IMR-90 (cell line): Measurements from ENCODE around the gene ANKRD2. TPM values are rescaled to one million over a fixed set of nuclear protein-coding genes. Genes with fewer than 3 reads are reported as not detected.

Experiments used
- ATAC-seq: fragments of 200-7000 bp; cut with Tn5 transposase; 2 replicates; pipeline ENCODE4 v1.9.1; 2020; ENCODE audit warnings: low read depth, mild to moderate bottlenecking, moderate library complexity
- BruUV-seq: library from RNA; stranded (reverse); fragments of 400-500 nt; replicated peaks from 2 replicates; lab custom pipeline; 2021; lab: Mats Ljungman, UMichigan
- CTCF ChIA-PET: fragments of 300-600 bp; formaldehyde crosslinking; extraction: SDS; loops from one replicate; lab custom pipeline; 2021; ENCODE audit warnings: antibody characterized with exemption; lab: Yijun Ruan, JAX
- POLR2A ChIA-PET: fragments of 300-600 bp; sonication (Branson Sonifier 250); formaldehyde crosslinking; loops from one replicate; lab custom pipeline; 2022; ENCODE audit warnings: antibody characterized with exemption; ENCODE audit not compliant: unreplicated experiment; lab: Charles Lee
- DNase-seq: peaks from one replicate; pipeline ENCODE4 v3.0.0; 2013
- H2AFZ ChIP-seq: replicated peaks from 2 replicates; pipeline ENCODE3; 2013; ENCODE audit warnings: low read length, mild to moderate bottlenecking; ENCODE audit not compliant: poor library complexity
- H2AK5ac ChIP-seq: 2 replicates; pipeline ENCODE4 v1.6.1; 2013; ENCODE audit warnings: low read depth, low read length, inconsistent platforms
- H2AK9ac ChIP-seq: replicated peaks from 2 replicates; pipeline ENCODE3; 2013; ENCODE audit warnings: mild to moderate bottlenecking, low read depth, low read length, moderate library complexity; ENCODE audit not compliant: poor library complexity
- H2BK120ac ChIP-seq: 2 replicates; pipeline ENCODE4 v1.6.1; 2013; ENCODE audit warnings: low read depth, low read length, inconsistent platforms
- H2BK15ac ChIP-seq: 3 replicates; pipeline ENCODE4 v1.6.1; 2013; ENCODE audit warnings: low read depth, low read length, inconsistent platforms
- H2BK20ac ChIP-seq: 2 replicates; pipeline ENCODE4 v1.6.1; 2013; ENCODE audit warnings: low read depth, mild to moderate bottlenecking, inconsistent platforms, low read length, moderate library complexity
- H2BK5ac ChIP-seq: 2 replicates; pipeline ENCODE4 v1.6.1; 2013; ENCODE audit warnings: mild to moderate bottlenecking, low read depth, low read length, inconsistent platforms; ENCODE audit not compliant: poor library complexity, severe bottlenecking
- H3K14ac ChIP-seq: replicated peaks from 2 replicates; pipeline ENCODE4 v1.6.1; 2013; ENCODE audit warnings: low read depth, low read length, inconsistent platforms
- H3K18ac ChIP-seq: 2 replicates; pipeline ENCODE4 v1.6.1; 2013; ENCODE audit warnings: low read depth, low read length, control low read depth
- H3K23ac ChIP-seq: 2 replicates; pipeline ENCODE4 v1.6.1; 2013; ENCODE audit warnings: low read depth, low read length, inconsistent platforms
- H3K27ac ChIP-seq: 2 replicates; pipeline ENCODE4 v1.5.1; 2013; ENCODE audit warnings: mild to moderate bottlenecking, control low read depth, low read length; ENCODE audit not compliant: insufficient read depth
- H3K27me3 ChIP-seq: 2 replicates; pipeline ENCODE4 v1.6.1; 2013; ENCODE audit warnings: low read length; ENCODE audit not compliant: control insufficient read depth, insufficient read depth
- H3K36me3 ChIP-seq: 2 replicates; pipeline ENCODE4 v1.6.1; 2013; ENCODE audit warnings: low read length, mixed read lengths; ENCODE audit not compliant: control insufficient read depth, insufficient read depth
- H3K4ac ChIP-seq: 2 replicates; pipeline ENCODE4 v1.6.1; 2013; ENCODE audit warnings: low read depth, low read length, inconsistent platforms
- H3K4me1 ChIP-seq: 2 replicates; pipeline ENCODE4 v1.6.1; 2013; ENCODE audit warnings: low read length, mixed read lengths; ENCODE audit not compliant: control insufficient read depth, insufficient read depth
- H3K4me2 ChIP-seq: 2 replicates; pipeline ENCODE4 v1.6.1; 2013; ENCODE audit warnings: low read depth, mild to moderate bottlenecking, control low read depth, low read length, moderate library complexity
- H3K4me3 ChIP-seq: 2 replicates; pipeline ENCODE4 v1.5.1; 2013; ENCODE audit warnings: low read depth, mild to moderate bottlenecking, control low read depth, low read length, moderate library complexity; ENCODE audit not compliant: insufficient read depth
- H3K56ac ChIP-seq: 2 replicates; pipeline ENCODE4 v1.6.1; 2013; ENCODE audit warnings: low read length, inconsistent platforms; ENCODE audit not compliant: insufficient read depth; ENCODE audit errors: extremely low read depth
- H3K79me1 ChIP-seq, 2 experiments: 2 replicates each; pipeline ENCODE4 v1.6.1; 2013; ENCODE audit warnings: low read length in 2 of 2, inconsistent platforms in 1 of 2, low read depth in 1 of 2
- H3K9ac ChIP-seq: 2 replicates; pipeline ENCODE4 v1.6.1; 2013; ENCODE audit warnings: low read depth, low read length, control low read depth
- H3K9me1 ChIP-seq: 2 replicates; pipeline ENCODE4 v1.6.1; 2013; ENCODE audit warnings: low read length, inconsistent platforms; ENCODE audit not compliant: insufficient read depth
- H3K9me3 ChIP-seq: 2 replicates; pipeline ENCODE4 v1.6.1; 2013; ENCODE audit warnings: low read length; ENCODE audit not compliant: control insufficient read depth, insufficient read depth
- H4K20me1 ChIP-seq: 2 replicates; pipeline ENCODE4 v1.6.1; 2013; ENCODE audit warnings: low read length, inconsistent platforms; ENCODE audit not compliant: insufficient read depth
- H4K5ac ChIP-seq: 2 replicates; pipeline ENCODE4 v1.6.1; 2013; ENCODE audit warnings: mild to moderate bottlenecking, low read depth, low read length, control low read depth
- H4K8ac ChIP-seq, 2 experiments: 2 replicates each; pipeline ENCODE4 v1.6.1; 2013; ENCODE audit warnings: low read depth in 2 of 2, low read length in 2 of 2, control low read depth in 1 of 2, inconsistent platforms in 1 of 2
- H4K91ac ChIP-seq: 2 replicates; pipeline ENCODE4 v1.6.1; 2013; ENCODE audit warnings: low read depth, low read length, inconsistent platforms; ENCODE audit not compliant: insufficient read depth
- BHLHE40 ChIP-seq: fragments of 150-350 bp; IDR thresholded peaks from 2 replicates; pipeline ENCODE4 v1.6.1; 2016; ENCODE audit warnings: mild to moderate bottlenecking, low read depth, low read length
- CEBPB ChIP-seq: IDR thresholded peaks from 2 replicates; pipeline ENCODE4 v1.6.1; 2012; ENCODE audit warnings: low read depth, low read length, improper control_type of control experiment
- CHD1 ChIP-seq: IDR thresholded peaks from 2 replicates; pipeline ENCODE4 v1.6.1; 2012; ENCODE audit warnings: low read depth, low read length, improper control_type of control experiment
- ELK1 ChIP-seq: fragments of 150-350 bp; IDR thresholded peaks from 2 replicates; pipeline ENCODE4 v1.6.1; 2016; ENCODE audit warnings: low read depth, mild to moderate bottlenecking, low read length, moderate library complexity, borderline replicate concordance
- FOS ChIP-seq: fragments of 150-350 bp; IDR thresholded peaks from 2 replicates; pipeline ENCODE4 v1.6.1; 2016; ENCODE audit warnings: low read depth, low read length
- MAFK ChIP-seq: IDR thresholded peaks from 2 replicates; pipeline ENCODE4 v1.6.1; 2012; ENCODE audit warnings: low read depth, low read length, improper control_type of control experiment
- MAZ ChIP-seq: IDR thresholded peaks from 2 replicates; pipeline ENCODE4 v1.6.1; 2012; ENCODE audit warnings: low read depth, mild to moderate bottlenecking, low read length, improper control_type of control experiment, moderate library complexity, borderline replicate concordance
- MXI1 ChIP-seq: IDR thresholded peaks from 2 replicates; pipeline ENCODE4 v1.6.1; 2012; ENCODE audit warnings: low read depth, mild to moderate bottlenecking, low read length, moderate library complexity, borderline replicate concordance
- NFE2L2 ChIP-seq: fragments of 150-350 bp; IDR thresholded peaks from 2 replicates; pipeline ENCODE4 v1.6.1; 2016; ENCODE audit warnings: low read depth, mild to moderate bottlenecking, low read length
- POLR2A ChIP-seq: IDR thresholded peaks from 2 replicates; pipeline ENCODE4 v1.6.1; 2012; ENCODE audit warnings: mild to moderate bottlenecking, low read depth, low read length
- RAD21 ChIP-seq: IDR thresholded peaks from 2 replicates; pipeline ENCODE4 v1.6.1; 2012; ENCODE audit warnings: low read length, improper control_type of control experiment
- RCOR1 ChIP-seq: IDR thresholded peaks from 2 replicates; pipeline ENCODE4 v1.6.1; 2012; ENCODE audit warnings: mild to moderate bottlenecking, low read length, improper control_type of control experiment; ENCODE audit not compliant: insufficient replicate concordance
- RFX5 ChIP-seq: IDR thresholded peaks from 2 replicates; pipeline ENCODE4 v1.8.0; 2012; ENCODE audit warnings: low read depth, mild to moderate bottlenecking, low read length, moderate library complexity
- WGBS, 2 experiments: methylation state at CpG; one replicate each; pipeline versions ENCODE4 v1.1.5 to v1.1.7; 2013; ENCODE audit warnings: missing lambda C conversion rate in 2 of 2; ENCODE audit not compliant: insufficient read length in 1 of 2; ENCODE audit errors: extremely low coverage in 2 of 2; 5-methylcytosine and 5-hydroxymethylcytosine counted together
- dilution Hi-C: fragments of 300-500 bp; cut with HindIII; formaldehyde crosslinking; loops from one replicate; pipeline ENCODE4 v1.14.3; 2018; ENCODE audit warnings: low sequenced_read_pairs; ENCODE audit not compliant: unreplicated experiment
- in situ Hi-C: fragments of 300-500 bp; cut with MboI; formaldehyde crosslinking; loops from 3 replicates; pipeline ENCODE4 v1.14.3; 2019; ENCODE audit warnings: low sequenced_read_pairs, inconsistent platforms, mixed read lengths
- intact Hi-C: fragments of 100-400 bp; cut with micrococcal nuclease; formaldehyde crosslinking; loops from 2 replicates; pipeline ENCODE4 v1.10.0; 2022
- polyA plus RNA-seq, 3 experiments: library from polyadenylated mRNA; depleted of rRNA; stranded (reverse); fragments of >200 nt; gene quantifications; 2 replicates each; pipeline ENCODE4 v1.2.3, GENCODE V29; 2012; ENCODE audit warnings: low replicate concordance in 1 of 3
- total RNA-seq: library from RNA; depleted of rRNA; stranded (reverse); fragments of >200 nt; gene quantifications from 2 replicates; pipeline ENCODE4 v1.2.3, GENCODE V29; 2012
- TF ChIP-seq, protein P1 (sequence below): fragments of 150-350 bp; IDR thresholded peaks from 2 replicates; pipeline ENCODE4 v1.6.1; 2017; ENCODE audit warnings: mild to moderate bottlenecking, antibody characterized with exemption, low read length, low read depth
- TF ChIP-seq, protein P2 (sequence below): conservative IDR thresholded peaks from 2 replicates; pipeline ENCODE4 v1.5.1; 2012; ENCODE audit warnings: mild to moderate bottlenecking, low read depth, low read length, improper control_type of control experiment

ANKRD2 gene
- total and polyA plus RNA-seq, 2 of the 4 experiments (the other 2 are of a cell fraction) = 0.36 to 0.65 TPM

DNA sequence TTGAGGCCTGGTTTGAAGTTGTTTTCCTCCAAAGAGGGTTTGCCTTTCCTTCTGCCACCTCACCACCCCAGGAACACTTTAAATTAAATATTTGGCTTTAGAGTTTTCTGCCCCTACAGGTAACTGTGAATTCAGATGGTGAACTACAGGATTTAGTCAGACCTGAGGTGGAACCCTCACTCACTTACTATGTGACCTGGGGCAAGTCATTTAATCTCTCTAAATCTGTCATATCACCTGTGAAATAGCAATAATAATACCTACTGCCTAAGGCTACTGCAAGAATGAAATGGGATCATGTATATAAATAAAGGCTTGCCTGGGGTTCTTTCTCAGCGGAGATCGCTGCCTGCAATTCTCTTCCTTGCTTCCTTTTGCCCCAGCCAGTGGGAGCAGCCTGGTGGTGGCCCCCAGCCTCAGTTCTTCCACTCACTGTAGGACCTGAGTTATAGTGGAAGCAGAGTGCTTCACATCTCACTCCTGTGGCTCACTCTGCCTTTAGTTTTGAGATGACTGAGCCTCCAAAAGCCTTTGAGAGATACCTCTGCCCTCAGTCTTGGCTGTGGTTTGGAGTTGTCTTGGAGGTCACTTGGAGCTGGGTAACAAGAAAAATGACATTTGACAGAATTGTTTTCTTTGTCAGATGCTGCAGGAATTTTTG lies 6.1 kb upstream of the ANKRD2 start:
- Histone ChIP-seq H3K14ac (no peak overlapping the region; the same call in 1 of the 2 replicates), H3K27ac (no peak overlapping the region), H3K4me1 (no peaks in the 10 kb centered on the region), H3K36me3 (peaks cover 19% of the 10 kb centered on the region), H3K27me3 (no peaks in the 10 kb centered on the region), H2BK5ac (no peak overlapping the region), H2AFZ (peak overlapping the region; percentile 41), H3K9ac (no peak overlapping the region), H3K4ac (no peak overlapping the region), H3K56ac (no peak overlapping the region), H3K9me3 (no peaks in the 10 kb centered on the region), H3K18ac (no peak overlapping the region), H4K20me1 (no peaks in the 10 kb centered on the region), H2AK5ac (no peak overlapping the region; the same call in 1 of the 2 replicates), H3K79me1 (peaks cover 11 to 18% of the 10 kb centered on the region in 2 experiments; a peak in 2 of 4 replicates), H2BK120ac (no peak overlapping the region), H3K4me3 (no peak overlapping the region), H2AK9ac (no peak overlapping the region), H4K5ac (no peak overlapping the region), H3K9me1 (no peaks in the 10 kb centered on the region), H3K23ac (no peak overlapping the region), H4K91ac (no peak overlapping the region), H3K4me2 (no peak overlapping the region), H2BK15ac (no peak overlapping the region), H2BK20ac (no peak overlapping the region), H4K8ac (no peak overlapping the region)
- ChIA-PET CTCF (interaction anchor here (0.7 kb wide), 1 partner anchor 64 kb away, joined by 3 read pairs; no protein-coding TSS in a partner anchor), POLR2A (no interaction called here)
- ATAC-seq = no peak
- in situ Hi-C loops (no loop called here), intact Hi-C loops (no loop called here), dilution Hi-C loops (no loop called here)
- WGBS, 2 experiments = no CpG with 5 or more reads among the region's 2 CpGs
- no TSS peak for BruUV-seq
- TF ChIP-seq MAFK (no peak), FOS (no peak), CHD1 (no peak), ELK1 (no peak), MXI1 (no peak), RCOR1 (no peak), RAD21 (no peak), BHLHE40 (no peak), NFE2L2 (no peak), CEBPB (no peak), RFX5 (no peak), POLR2A (no peak), MAZ (no peak)
- TF ChIP-seq, protein P1, sequence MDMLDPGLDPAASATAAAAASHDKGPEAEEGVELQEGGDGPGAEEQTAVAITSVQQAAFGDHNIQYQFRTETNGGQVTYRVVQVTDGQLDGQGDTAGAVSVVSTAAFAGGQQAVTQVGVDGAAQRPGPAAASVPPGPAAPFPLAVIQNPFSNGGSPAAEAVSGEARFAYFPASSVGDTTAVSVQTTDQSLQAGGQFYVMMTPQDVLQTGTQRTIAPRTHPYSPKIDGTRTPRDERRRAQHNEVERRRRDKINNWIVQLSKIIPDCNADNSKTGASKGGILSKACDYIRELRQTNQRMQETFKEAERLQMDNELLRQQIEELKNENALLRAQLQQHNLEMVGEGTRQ = no peak
- TF ChIP-seq, protein P2, sequence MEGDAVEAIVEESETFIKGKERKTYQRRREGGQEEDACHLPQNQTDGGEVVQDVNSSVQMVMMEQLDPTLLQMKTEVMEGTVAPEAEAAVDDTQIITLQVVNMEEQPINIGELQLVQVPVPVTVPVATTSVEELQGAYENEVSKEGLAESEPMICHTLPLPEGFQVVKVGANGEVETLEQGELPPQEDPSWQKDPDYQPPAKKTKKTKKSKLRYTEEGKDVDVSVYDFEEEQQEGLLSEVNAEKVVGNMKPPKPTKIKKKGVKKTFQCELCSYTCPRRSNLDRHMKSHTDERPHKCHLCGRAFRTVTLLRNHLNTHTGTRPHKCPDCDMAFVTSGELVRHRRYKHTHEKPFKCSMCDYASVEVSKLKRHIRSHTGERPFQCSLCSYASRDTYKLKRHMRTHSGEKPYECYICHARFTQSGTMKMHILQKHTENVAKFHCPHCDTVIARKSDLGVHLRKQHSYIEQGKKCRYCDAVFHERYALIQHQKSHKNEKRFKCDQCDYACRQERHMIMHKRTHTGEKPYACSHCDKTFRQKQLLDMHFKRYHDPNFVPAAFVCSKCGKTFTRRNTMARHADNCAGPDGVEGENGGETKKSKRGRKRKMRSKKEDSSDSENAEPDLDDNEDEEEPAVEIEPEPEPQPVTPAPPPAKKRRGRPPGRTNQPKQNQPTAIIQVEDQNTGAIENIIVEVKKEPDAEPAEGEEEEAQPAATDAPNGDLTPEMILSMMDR = no peak
- DNase-seq = no peak
